Mesenchymal stem cell (in vitro differentiated cells and primary cell): ENCODE results near the gene LPA. TPM values are rescaled to one million over a fixed set of nuclear protein-coding genes. Genes with fewer than 3 reads are reported as not detected.
"Not testable (repeated sequence)": the region's sequence is repeated elsewhere in the genome, so short reads cannot be mapped to it uniquely, and the experiment has no call there.

ENCODE experiments used
- DNase-seq: peaks from one replicate; pipeline ENCODE4 v3.0.0-alpha.2; 2013
- H2AFZ ChIP-seq: one replicate; pipeline ENCODE4 v1.6.1; 2013; ENCODE audit warnings: low read depth, mild to moderate bottlenecking, control low read depth, inconsistent platforms, low read length, moderate library complexity
- H2AK5ac ChIP-seq: 2 replicates; pipeline ENCODE4 v1.6.1; 2013; ENCODE audit warnings: low read length, moderate library complexity, mild to moderate bottlenecking, inconsistent platforms; ENCODE audit not compliant: severe bottlenecking
- H2BK120ac ChIP-seq: one replicate; pipeline ENCODE4 v1.6.1; 2013; ENCODE audit warnings: low read depth, mild to moderate bottlenecking, inconsistent platforms, low read length, moderate library complexity
- H2BK12ac ChIP-seq, 2 experiments: one replicate each; pipeline ENCODE4 v1.6.1; 2013; ENCODE audit warnings: inconsistent platforms in 2 of 2, low read length in 2 of 2, mild to moderate bottlenecking in 2 of 2, moderate library complexity in 2 of 2, control low read depth in 1 of 2
- H2BK15ac ChIP-seq: one replicate; pipeline ENCODE4 v1.6.1; 2013; ENCODE audit warnings: mild to moderate bottlenecking, low read depth, inconsistent platforms; ENCODE audit not compliant: poor library complexity, severe bottlenecking
- H2BK5ac ChIP-seq: 2 replicates; pipeline ENCODE4 v1.6.1; 2013; ENCODE audit warnings: low read depth, mild to moderate bottlenecking, low read length, control low read depth, inconsistent platforms; ENCODE audit not compliant: poor library complexity, severe bottlenecking
- H3K14ac ChIP-seq, 2 experiments: one replicate each; pipeline ENCODE4 v1.6.1; 2013; ENCODE audit warnings: inconsistent platforms in 2 of 2, low read length in 2 of 2, control low read depth in 1 of 2, mild to moderate bottlenecking in 1 of 2, moderate library complexity in 1 of 2
- H3K18ac ChIP-seq, 2 experiments: one replicate each; pipeline ENCODE4 v1.6.1; 2013; ENCODE audit warnings: inconsistent platforms in 2 of 2, low read length in 2 of 2, control low read depth in 1 of 2, low read depth in 1 of 2, mild to moderate bottlenecking in 1 of 2
- H3K23ac ChIP-seq, 2 experiments: one replicate each; pipeline ENCODE4 v1.6.1; 2013; ENCODE audit warnings: inconsistent platforms in 2 of 2, low read length in 2 of 2, mild to moderate bottlenecking in 2 of 2, moderate library complexity in 2 of 2, control low read depth in 1 of 2
- H3K27ac ChIP-seq: 2 replicates; pipeline ENCODE4 v1.5.1; 2013; ENCODE audit warnings: mild to moderate bottlenecking, moderate library complexity, low read length, control low read depth, inconsistent platforms; ENCODE audit not compliant: poor library complexity, severe bottlenecking
- H3K27me3 ChIP-seq, 2 experiments: 2 replicates each; pipeline versions ENCODE4 v1.6.1 to v1.7.0; 2013; ENCODE audit warnings: low read length in 2 of 2, mild to moderate bottlenecking in 2 of 2, moderate library complexity in 2 of 2, control low read depth in 1 of 2, inconsistent platforms in 1 of 2; ENCODE audit not compliant: control insufficient read depth in 1 of 2, insufficient read depth in 1 of 2
- H3K36me3 ChIP-seq, 2 experiments: 2 replicates each; pipeline versions ENCODE4 v1.6.1 to v1.7.0; 2013; ENCODE audit warnings: low read length in 2 of 2, control low read depth in 1 of 2, inconsistent platforms in 1 of 2, low read depth in 1 of 2, mild to moderate bottlenecking in 1 of 2; ENCODE audit not compliant: insufficient read depth in 2 of 2, control insufficient read depth in 1 of 2
- H3K4ac ChIP-seq, 2 experiments: one replicate each; pipeline ENCODE4 v1.6.1; 2013; ENCODE audit warnings: inconsistent platforms in 2 of 2, low read length in 2 of 2, mild to moderate bottlenecking in 2 of 2, moderate library complexity in 2 of 2, control low read depth in 1 of 2, low read depth in 1 of 2
- H3K4me1 ChIP-seq: 2 replicates; pipeline ENCODE4 v1.6.1; 2013; ENCODE audit warnings: low read depth, low read length, control low read depth; ENCODE audit not compliant: control insufficient read depth, insufficient read depth
- H3K4me2 ChIP-seq: 2 replicates; pipeline ENCODE4 v1.6.1; 2013; ENCODE audit warnings: low read length, mild to moderate bottlenecking, inconsistent platforms; ENCODE audit not compliant: poor library complexity, severe bottlenecking
- H3K4me3 ChIP-seq, 2 experiments: 2 replicates each; pipeline versions ENCODE4 v1.5.1 to v1.7.0; 2013; ENCODE audit warnings: low read length in 2 of 2, mild to moderate bottlenecking in 2 of 2, control low read depth in 1 of 2, low read depth in 1 of 2; ENCODE audit not compliant: insufficient read depth in 1 of 2
- H3K79me1 ChIP-seq: replicated peaks from 2 replicates; pipeline ENCODE4 v1.6.1; 2013; ENCODE audit warnings: mild to moderate bottlenecking, control low read depth, low read length, inconsistent platforms; ENCODE audit not compliant: poor library complexity, severe bottlenecking
- H3K9ac ChIP-seq: 2 replicates; pipeline ENCODE4 v1.7.0; 2013; ENCODE audit warnings: mild to moderate bottlenecking, low read length, moderate library complexity
- H3K9me3 ChIP-seq: 2 replicates; pipeline ENCODE4 v1.7.0; 2013; ENCODE audit warnings: mild to moderate bottlenecking, low read length; ENCODE audit not compliant: control insufficient read depth
- H4K8ac ChIP-seq: one replicate; pipeline ENCODE4 v1.6.1; 2013; ENCODE audit warnings: inconsistent platforms, mild to moderate bottlenecking, low read length, moderate library complexity
- H4K91ac ChIP-seq: one replicate; pipeline ENCODE4 v1.6.1; 2013; ENCODE audit warnings: mild to moderate bottlenecking, low read length, inconsistent platforms
- WGBS: methylation state at CpG from one replicate; pipeline ENCODE4 v1.1.7; 2013; ENCODE audit warnings: mixed read lengths; 5-methylcytosine and 5-hydroxymethylcytosine counted together
- polyA plus RNA-seq, 2 experiments: library from polyadenylated mRNA; stranded (reverse); fragments of 200-250 nt; gene quantifications; one replicate each; pipeline ENCODE4 v1.2.3, GENCODE V29; 2013

LPA gene
- not detected for polyA plus RNA-seq (2013, experiment 1 of 2)
- not detected for polyA plus RNA-seq (2013, experiment 2 of 2)

DNA sequence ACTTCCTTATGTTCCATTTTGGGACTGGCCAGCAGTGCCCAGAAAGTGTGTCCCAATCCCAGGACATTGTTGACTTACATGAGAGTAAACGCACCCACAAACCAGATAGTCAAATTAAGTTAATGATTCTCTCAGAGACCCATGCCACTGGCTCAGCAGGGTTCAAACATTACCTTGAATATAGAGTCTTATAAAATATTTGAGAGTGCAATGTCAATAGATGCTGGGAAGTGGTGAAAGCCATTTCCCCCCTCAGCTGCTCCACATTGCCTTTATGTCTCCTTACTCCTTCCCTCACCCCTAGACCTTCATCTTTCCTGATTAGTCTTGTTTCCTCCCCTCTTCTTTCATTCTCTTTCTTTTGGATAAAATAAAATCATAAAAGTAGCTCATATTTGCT, at the start of gene LPA:
TSS of gene LPA (minus strand) at position 78 of the 400 bp plus-strand sequence. CDS start at position 17, 61 bp downstream.
- not testable (repeated sequence) for DNase-seq, H3K79me1 ChIP-seq, H3K23ac ChIP-seq, H3K27me3 ChIP-seq, H3K14ac ChIP-seq, H4K8ac ChIP-seq, H2BK12ac ChIP-seq, H2AFZ ChIP-seq, H4K91ac ChIP-seq, H3K4me3 ChIP-seq, H3K4me2 ChIP-seq, H3K36me3 ChIP-seq, H3K9ac ChIP-seq, H3K27ac ChIP-seq, H2AK5ac ChIP-seq, H3K4me1 ChIP-seq, H2BK120ac ChIP-seq, H3K4ac ChIP-seq, H3K9me3 ChIP-seq, H2BK5ac ChIP-seq, H3K18ac ChIP-seq, H2BK15ac ChIP-seq
- no CpG with 5 or more reads among the region's 1 CpG for WGBS

DNA sequence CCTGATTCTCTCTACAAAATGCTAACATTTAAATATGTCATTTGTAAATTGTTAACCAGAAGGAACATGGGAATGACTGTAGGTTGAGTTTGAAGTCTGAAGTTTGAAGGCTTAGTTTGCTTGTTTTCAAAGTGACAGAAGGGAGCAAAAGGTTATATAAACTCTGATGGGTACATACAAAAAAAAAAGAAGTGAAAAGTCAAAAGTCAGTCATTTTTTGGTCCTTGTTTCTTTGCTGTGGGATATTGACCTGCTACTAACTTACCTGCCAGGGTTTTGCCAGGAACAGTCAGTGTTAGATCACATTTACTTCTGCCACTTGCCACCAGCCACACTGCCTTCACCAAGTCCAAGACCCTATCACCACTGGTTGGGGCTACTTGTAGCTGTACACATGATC, 44.9 kb upstream of the LPA start:
- not testable (repeated sequence) for H3K4me3 ChIP-seq, H4K8ac ChIP-seq, H3K4ac ChIP-seq, H3K36me3 ChIP-seq, H2BK12ac ChIP-seq, H3K9me3 ChIP-seq, H3K23ac ChIP-seq, H2BK5ac ChIP-seq, H3K79me1 ChIP-seq, H3K18ac ChIP-seq, H3K27ac ChIP-seq, H2AK5ac ChIP-seq, H2BK15ac ChIP-seq, H3K9ac ChIP-seq, H3K4me2 ChIP-seq, H3K27me3 ChIP-seq, H2AFZ ChIP-seq, H4K91ac ChIP-seq, DNase-seq, H3K4me1 ChIP-seq, H2BK120ac ChIP-seq, H3K14ac ChIP-seq

- WGBS, result 69% methylated on average over 7 of the region's 7 CpGs
- H2BK15ac ChIP-seq, H3K79me1 ChIP-seq, H4K8ac ChIP-seq, H3K4me1 ChIP-seq, H2AK5ac ChIP-seq, H3K14ac ChIP-seq, H3K4ac ChIP-seq, H3K18ac ChIP-seq, H3K9ac ChIP-seq, DNase-seq, H3K4me2 ChIP-seq, H3K4me3 ChIP-seq, H2AFZ ChIP-seq, H4K91ac ChIP-seq, H3K27ac ChIP-seq, H2BK12ac ChIP-seq, H2BK120ac ChIP-seq, H3K9me3 ChIP-seq, H2BK5ac ChIP-seq, H3K27me3 ChIP-seq, H3K36me3 ChIP-seq, H3K23ac ChIP-seq: not testable (repeated sequence)
Observed at GRCh38 chr6:160704688-160705087, 40.6 kb upstream of the LPA start.

DNA sequence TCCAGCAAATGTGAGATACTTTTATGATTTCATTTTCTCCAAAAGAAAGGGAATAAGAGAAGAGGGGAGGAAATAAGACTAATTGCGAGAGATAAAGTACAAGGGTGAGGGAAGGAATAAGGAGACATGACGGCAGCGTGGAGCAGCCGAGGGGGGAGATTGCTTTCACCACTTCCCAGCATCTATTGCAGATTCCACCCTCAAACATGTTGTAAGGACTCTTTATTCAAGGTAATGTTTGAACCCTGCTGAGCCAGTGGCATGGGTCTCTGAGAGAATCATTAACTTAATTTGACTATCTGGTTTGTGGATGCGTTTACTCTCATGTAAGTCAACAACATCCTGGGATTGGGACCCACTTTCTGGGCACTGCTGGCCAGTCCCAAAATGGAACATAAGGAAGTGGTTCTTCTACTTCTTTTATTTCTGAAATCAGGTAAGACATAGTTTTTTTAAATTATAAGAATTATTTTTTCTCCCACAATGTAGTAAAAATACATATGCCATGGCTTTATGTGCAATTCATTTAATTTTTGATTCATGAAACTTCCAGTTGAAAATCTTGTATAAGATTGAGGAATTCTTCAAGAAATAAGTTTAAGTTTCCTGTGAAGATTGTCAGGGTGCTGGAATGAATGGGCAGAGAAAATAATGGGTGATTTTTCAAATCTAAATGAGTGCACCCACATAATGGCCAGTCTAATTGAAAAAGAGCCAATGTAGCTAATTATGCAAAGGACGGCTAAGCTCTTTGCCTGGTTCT, 38.0 kb upstream of the LPA start, which contains the start of gene PLG:
TSS of gene PLG (plus strand) at position 327 of the 763 bp plus-strand sequence. CDS start at position 388, 61 bp downstream.
- H4K91ac ChIP-seq, H3K79me1 ChIP-seq, H3K27me3 ChIP-seq, H2AK5ac ChIP-seq, H3K4me1 ChIP-seq, H3K36me3 ChIP-seq, H2BK15ac ChIP-seq, H2BK5ac ChIP-seq, H3K14ac ChIP-seq, H2AFZ ChIP-seq, H2BK12ac ChIP-seq, H3K23ac ChIP-seq, H3K9ac ChIP-seq, H3K27ac ChIP-seq, H3K4me3 ChIP-seq, DNase-seq, H2BK120ac ChIP-seq, H3K4ac ChIP-seq, H3K9me3 ChIP-seq, H3K18ac ChIP-seq, H3K4me2 ChIP-seq, H4K8ac ChIP-seq: not testable (repeated sequence)
- WGBS, result 91% methylated on average over 3 of the region's 6 CpGs
